Measurements from ENCODE around the gene TFPI.
"Not testable (repeated sequence)": the region's sequence is repeated elsewhere in the genome, so short reads cannot be mapped to it uniquely, and the experiment has no call there.

TFPI gene

DNA sequence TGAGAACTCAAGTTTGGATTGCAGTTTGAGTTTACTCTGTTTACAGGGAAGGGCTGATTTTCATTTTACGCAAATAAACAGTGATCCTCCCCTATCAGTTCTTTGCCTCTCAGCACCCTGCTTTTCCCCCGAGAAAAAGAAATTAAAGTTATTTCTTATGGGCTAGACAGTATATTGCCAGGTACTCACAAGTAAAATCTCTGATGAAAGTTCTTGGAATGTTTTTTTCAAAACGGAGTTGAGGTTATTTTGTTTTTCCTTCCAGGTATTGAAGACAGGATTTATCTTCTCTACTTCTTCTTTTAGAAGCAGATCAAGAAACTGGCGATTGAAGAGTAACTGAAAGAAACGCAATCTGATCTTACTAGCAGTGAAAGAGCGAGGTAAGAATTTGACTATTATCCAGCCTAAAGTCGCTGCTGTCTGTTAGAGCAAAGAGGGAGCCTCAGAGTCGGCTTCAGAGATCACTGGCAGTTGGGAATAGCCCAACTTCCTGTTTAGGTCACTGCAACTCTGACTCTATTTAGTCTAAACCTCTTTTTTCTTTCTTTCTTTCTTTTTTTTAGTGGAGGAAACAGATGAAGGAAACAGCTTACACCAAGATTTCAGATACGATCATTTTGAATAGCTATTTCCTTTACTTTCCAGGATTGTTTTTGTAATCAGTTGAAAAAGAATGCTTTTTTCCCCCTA lies at the start of gene TFPI:
TSS of gene TFPI (minus strand) at position 425 of the 693 bp plus-strand sequence. CDS start 50,667 bp downstream, outside the sequence.
- no peak for DNase-seq

- DNase-seq, result no peak
Measured at GRCh38 chr2:187594801-187595200, 40.6 kb upstream of the TFPI start.

DNA sequence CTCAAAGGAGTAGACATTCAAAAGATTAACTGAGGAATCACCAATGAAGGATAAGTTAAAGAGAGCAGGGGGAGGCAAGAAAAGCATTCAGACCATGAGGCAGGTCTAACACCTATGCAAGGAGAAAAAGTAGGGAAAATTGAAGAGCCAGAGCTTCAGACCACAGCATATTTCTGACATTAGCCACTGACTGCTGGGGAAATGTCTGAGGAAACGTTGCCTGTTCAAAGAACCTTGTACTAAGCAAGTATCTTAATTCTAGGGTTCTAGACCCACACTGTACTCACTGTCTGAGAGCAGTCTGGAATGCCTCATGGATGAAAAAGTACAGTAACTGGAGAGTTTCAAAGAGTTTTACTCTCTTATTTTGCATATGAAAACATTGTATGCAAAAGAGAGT lies 39.5 kb upstream of the TFPI start:
- no peak for DNase-seq

DNA sequence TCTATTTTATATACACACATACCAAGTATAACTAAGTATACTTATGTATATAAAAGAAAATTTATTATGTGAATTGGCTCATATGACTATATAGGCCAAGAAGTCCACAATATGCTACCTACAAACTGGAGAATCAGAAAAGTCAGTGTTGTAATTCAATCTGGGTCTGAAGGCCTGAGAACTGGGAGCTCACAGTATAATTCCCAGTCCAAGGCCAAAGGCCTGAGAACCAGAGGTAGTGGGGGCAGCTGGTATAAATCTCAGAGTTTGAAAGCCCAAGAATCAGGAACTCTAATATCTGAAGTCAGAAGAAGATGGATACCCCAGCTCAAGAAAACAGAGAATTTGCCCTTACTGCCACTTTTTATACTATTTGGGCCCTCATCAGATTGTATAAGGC lies 38.9 kb upstream of the TFPI start:
- DNase-seq, result no peak

DNA sequence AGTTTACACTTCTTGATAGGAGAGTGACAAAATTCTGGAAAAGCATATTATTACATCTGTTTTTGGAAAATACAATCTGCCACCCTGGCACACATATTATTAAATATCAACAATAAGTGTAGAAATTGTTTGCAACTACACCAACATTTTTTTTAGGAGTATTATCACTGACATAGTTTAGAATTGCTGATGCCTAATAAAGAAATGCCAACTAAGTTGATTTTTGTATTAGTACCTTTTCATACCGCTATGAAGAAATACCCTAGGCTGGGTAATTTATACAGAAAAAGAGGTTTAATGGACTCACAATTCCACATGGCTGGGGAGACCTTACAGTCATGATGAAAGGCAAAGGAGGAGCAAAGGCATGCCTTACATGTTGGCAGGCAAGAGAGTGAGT lies 35.9 kb upstream of the TFPI start:
- no peak for DNase-seq

GRCh38 chr2:187586011-187586641 lies 31.9 kb upstream of the TFPI start:
- DNase-seq, result peak; percentile 16 to 53

DNA sequence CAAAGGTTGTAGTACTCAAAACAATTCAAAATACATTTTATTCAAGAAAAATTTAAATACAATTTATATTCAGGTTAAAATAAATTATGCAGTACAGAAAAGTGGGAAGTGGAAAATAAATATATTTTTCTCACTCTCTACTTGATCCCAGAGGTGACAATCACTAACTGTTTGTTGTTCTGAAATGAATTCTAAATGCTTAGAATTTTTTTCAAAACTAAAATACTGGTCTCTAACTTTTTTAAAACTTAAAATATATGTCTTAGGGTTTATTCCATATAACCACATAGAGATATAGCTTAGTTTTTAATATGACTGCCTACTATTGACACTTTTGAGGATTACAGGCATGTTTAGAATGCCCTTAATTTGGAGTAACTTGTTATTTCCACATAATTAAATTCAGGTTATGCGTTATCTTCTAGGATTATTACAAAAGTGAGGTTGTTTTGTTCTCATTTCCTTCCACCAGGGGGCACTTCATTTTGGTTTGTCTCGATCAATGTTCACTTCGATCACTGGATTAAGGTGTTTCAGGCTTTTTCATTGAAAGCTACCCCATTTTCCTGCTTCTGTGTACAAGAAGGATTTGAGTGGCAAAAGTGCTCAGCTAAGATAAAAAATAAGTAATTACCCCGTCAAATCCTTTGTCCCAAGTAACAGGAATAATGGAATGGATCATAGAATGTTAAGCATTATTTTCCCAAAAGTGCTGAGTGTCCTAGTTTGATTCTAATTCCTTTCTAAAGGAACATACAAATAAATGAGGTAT lies 27.1 kb upstream of the TFPI start:
- DNase-seq, result peak; percentile 10 to 69

GRCh38 chr2:187580462-187581124 lies 26.4 kb upstream of the TFPI start:
- DNase-seq, result peak in 1 of 2 experiments; percentile 79

GRCh38 chr2:187577310-187577709 lies 23.1 kb upstream of the TFPI start:
- DNase-seq, result no peak

- DNase-seq, result no peak
Measured at GRCh38 chr2:187576906-187577305, 22.7 kb upstream of the TFPI start.

GRCh38 chr2:187575751-187576067 lies 21.5 kb upstream of the TFPI start:
- no peak for DNase-seq

DNA sequence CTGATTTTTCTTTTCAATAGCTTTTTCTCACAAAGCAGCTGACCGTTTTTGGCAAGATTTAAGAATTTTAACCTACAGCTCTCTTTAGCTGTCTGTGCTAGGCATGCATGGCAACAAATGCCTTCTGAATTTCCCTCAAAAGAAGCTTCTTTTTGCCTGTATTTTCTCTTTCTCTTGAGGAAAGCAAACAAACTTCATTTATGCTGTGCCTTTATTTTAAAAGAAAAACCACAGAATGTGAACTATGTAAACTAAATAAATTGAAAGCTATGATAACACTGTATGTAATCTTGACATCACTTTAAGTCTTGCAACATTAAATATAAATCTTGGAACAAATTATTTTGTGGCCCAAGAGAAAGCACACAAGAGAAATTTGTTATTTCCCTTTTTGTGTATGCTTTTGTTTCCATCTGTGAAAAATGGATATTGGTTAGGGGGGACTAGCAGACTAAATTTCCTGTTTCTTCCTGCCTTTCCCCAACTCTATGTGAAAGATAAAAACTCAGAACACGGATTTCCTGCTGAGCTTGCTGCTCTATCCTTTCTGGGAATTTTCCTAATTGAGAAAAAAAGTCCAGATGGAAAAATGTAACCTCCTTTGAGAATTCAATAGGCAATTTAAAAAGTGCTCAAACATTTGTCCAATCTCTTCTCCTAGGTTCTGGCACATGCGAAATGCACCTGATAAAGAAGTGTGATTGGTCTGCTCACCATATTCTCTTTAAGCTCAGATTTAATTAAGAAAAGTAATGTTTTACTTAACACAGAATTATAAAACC lies 20.9 kb upstream of the TFPI start:
- DNase-seq, result peak in 1 of 2 experiments; percentile 25

DNA sequence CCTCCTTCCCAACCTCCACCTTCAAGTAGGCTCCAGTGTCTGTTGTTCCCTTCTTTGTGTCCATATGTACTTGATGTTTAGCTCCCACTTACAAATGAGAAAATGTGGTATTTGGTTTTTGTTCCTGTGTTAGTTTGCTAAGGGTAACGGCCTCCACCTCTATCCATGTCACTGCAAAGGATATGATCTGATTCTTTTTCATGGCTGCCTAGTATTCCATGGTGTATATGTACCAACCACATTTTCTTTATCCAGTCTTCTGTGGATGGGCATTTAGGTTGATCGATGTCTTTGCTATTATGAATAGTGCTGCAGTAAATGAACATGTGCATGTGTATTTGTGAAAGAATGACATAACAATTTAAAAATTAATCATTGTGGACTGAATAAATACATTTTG lies 19.5 kb upstream of the TFPI start:
- no peak for DNase-seq

- DNase-seq, result not testable (repeated sequence)
Measured at GRCh38 chr2:187571996-187572395, 17.8 kb upstream of the TFPI start.

DNA sequence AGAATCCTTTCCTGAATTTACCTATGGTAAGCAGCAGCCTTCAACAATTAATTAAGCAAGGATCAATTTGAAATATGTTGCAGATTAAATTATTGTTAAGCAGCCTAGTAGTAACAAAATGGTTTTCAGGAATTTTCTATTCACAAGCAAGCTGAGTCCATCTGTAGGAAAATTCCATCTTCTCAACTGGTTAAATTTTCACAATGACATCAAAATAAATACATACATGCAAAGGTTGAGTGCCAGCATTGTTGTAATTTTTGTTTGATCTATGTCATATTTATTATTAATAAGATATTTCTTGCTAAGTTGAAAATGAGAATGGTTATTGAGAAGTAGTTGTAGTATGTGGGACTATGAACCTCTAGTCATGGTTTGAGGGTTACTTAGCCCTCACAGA lies 15.3 kb upstream of the TFPI start:
- DNase-seq, result no peak

- no peak for DNase-seq
Measured at GRCh38 chr2:187569042-187569441, 14.8 kb upstream of the TFPI start.

GRCh38 chr2:187567126-187567525 lies 12.9 kb upstream of the TFPI start:
- DNase-seq, result peak in 1 of 2 experiments; percentile 18

DNA sequence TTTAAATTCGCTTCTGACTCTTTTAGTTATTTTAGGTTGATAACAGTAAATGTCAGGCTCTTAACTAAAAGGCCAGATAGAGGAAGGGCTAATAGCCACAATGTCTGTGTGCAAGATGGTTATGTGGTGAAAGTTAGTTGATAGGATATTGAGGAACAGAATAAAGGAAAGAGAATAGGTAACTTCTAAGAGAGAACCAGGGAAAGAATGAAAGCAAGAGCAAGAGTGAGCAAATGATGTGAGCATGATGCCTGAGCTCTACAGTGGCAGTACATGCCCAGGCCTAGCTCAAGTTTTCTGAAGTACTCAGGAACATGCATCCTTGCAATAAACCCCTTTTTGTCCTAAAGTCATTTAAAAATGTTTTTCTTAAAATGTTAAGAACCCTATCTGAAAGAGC lies 12.5 kb upstream of the TFPI start:
- DNase-seq, result no peak

GRCh38 chr2:187566266-187566665 lies 12.0 kb upstream of the TFPI start:
- DNase-seq, result no peak

DNA sequence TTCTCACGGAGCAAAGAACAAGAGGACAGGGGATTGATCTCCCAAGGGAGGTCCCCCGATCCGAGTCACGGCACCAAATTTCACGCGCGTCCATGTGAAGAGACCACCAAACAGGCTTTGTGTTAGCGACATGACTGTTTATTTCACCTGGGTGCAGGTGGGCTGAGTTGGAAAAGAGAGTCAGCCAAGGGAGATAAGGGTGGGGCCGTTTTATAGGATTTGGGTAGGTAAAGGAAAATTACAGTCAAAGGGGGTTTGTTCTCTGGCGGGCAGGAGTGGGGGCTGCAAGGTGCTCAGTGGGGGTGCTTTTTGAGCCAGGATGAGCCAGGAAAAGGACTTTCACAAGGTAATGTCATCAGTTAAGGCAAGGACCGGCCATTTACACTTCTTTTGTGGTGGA lies 11.4 kb upstream of the TFPI start:
- not testable (repeated sequence) for DNase-seq

- DNase-seq, result not testable (repeated sequence)
Measured at GRCh38 chr2:187556493-187556892, 2.3 kb upstream of the TFPI start.

DNA sequence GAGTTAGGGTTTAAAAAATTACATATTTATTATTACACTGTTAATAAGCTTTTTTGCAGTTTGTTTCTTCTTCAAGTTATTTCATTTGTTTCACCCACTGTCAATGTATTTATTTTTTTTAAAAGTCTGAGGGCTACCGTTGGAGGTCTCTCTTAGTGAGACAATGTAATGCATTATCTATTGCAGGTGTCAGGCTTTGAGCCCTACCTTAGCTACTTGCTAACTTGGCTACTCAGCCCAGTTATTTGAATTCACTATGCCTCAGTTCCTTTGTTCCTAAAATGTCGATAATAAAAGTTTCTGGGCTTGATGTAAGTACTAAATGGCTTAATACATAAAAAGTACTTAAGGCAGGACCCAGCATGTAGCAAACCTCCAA lies 458 bp upstream of the TFPI start:
- DNase-seq, result no peak
